PFSK-1 (cell line): ENCODE results near the gene CDR2.

ENCODE experiments used
- POLR2AphosphoS5 ChIP-seq: IDR thresholded peaks from 2 replicates; pipeline ENCODE4 v1.6.1; 2012; ENCODE audit warnings: low read depth, mild to moderate bottlenecking, control low read depth, low read length, moderate library complexity
- REST ChIP-seq, 2 experiments: IDR thresholded peaks; 2 replicates each; pipeline versions ENCODE4 v1.6.1 to v1.8.0; 2011 to 2012; ENCODE audit warnings: low read depth in 2 of 2, low read length in 2 of 2, control low read depth in 1 of 2, inconsistent platforms in 1 of 2, mild to moderate bottlenecking in 1 of 2, moderate library complexity in 1 of 2; ENCODE audit not compliant: insufficient read depth in 1 of 2
- TAF1 ChIP-seq: IDR thresholded peaks from 2 replicates; pipeline ENCODE4 v1.6.1; 2012; ENCODE audit warnings: low read length, control low read depth, borderline replicate concordance; ENCODE audit not compliant: insufficient read depth

GRCh38 chr16:22307838-22308237 lies 66.6 kb downstream of the CDR2 start:
- TF ChIP-seq POLR2AphosphoS5, result no peak
- TF ChIP-seq REST (IDR thresholded peaks at IDR 0.05; ENCODE audit: insufficient read depth in 1 of 2, low read depth in 2 of 2, low read length in 2 of 2), result no peak
- TF ChIP-seq TAF1, result no peak
